ENCODE results near the gene RGPD4. TPM values are rescaled to one million over a fixed set of nuclear protein-coding genes. Genes with fewer than 3 reads are reported as not detected.
A peak's percentile ranks its signal among the peaks of the same experiment; 100 is the strongest.
"Not testable (repeated sequence)": the region's sequence is repeated elsewhere in the genome, so short reads cannot be mapped to it uniquely, and the experiment has no call there.

The RGPD4 gene
- total RNA-seq = not detected in 2 replicates

- not testable (repeated sequence) for DNase-seq (ENCODE audit: low read depth in 2 of 2)
Observed at GRCh38 chr2:107826749-107827148, at the start of gene RGPD4. TSS of gene RGPD4 (plus strand) at chr2:107826892. CDS start at chr2:107827014, 122 bp downstream.

GRCh38 chr2:107777974-107778373, 48.7 kb upstream of the RGPD4 start:
- no peak for DNase-seq (ENCODE audit: low read depth in 2 of 2)

GRCh38 chr2:107785756-107786155, 40.9 kb upstream of the RGPD4 start:
- peak; percentile 3 to 58 for DNase-seq (ENCODE audit: low read depth in 2 of 2)

- DNase-seq (ENCODE audit: low read depth in 2 of 2) = no peak
Observed at GRCh38 chr2:107790837-107791236, 35.9 kb upstream of the RGPD4 start.

GRCh38 chr2:107801498-107801897, 25.2 kb upstream of the RGPD4 start:
- DNase-seq (ENCODE audit: low read depth in 2 of 2) = no peak

GRCh38 chr2:107804608-107805498, 21.8 kb upstream of the RGPD4 start:
- no peak for DNase-seq (ENCODE audit: low read depth in 2 of 2)

- no peak for DNase-seq (ENCODE audit: low read depth in 2 of 2)
Observed at GRCh38 chr2:107806901-107807300, 19.8 kb upstream of the RGPD4 start.

- peak; percentile 14 to 63 for DNase-seq (ENCODE audit: low read depth in 2 of 2)
Observed at GRCh38 chr2:107807988-107808387, 18.7 kb upstream of the RGPD4 start.

- peak in 1 of 2 donors; percentile 6 for DNase-seq (ENCODE audit: low read depth in 2 of 2)
Observed at GRCh38 chr2:107808959-107809358, 17.7 kb upstream of the RGPD4 start.

- no peak for DNase-seq (ENCODE audit: low read depth in 2 of 2)
Observed at GRCh38 chr2:107809835-107810234, 16.9 kb upstream of the RGPD4 start.

- no peak for DNase-seq (ENCODE audit: low read depth in 2 of 2)
Observed at GRCh38 chr2:107810734-107811133, 16.0 kb upstream of the RGPD4 start.

GRCh38 chr2:107811411-107811810, 15.3 kb upstream of the RGPD4 start:
- DNase-seq (ENCODE audit: low read depth in 2 of 2) = no peak

- DNase-seq (ENCODE audit: low read depth in 2 of 2) = no peak
Observed at GRCh38 chr2:107812006-107812405, 14.7 kb upstream of the RGPD4 start.

GRCh38 chr2:107817378-107817777, 9.3 kb upstream of the RGPD4 start:
- DNase-seq (ENCODE audit: low read depth in 2 of 2) = no peak

GRCh38 chr2:107822302-107822701, 4.4 kb upstream of the RGPD4 start:
- DNase-seq (ENCODE audit: low read depth in 2 of 2) = no peak

- DNase-seq (ENCODE audit: low read depth in 2 of 2) = no peak
Observed at GRCh38 chr2:107824451-107825205, 2.1 kb upstream of the RGPD4 start.

GRCh38 chr2:107825206-107825563, 1.5 kb upstream of the RGPD4 start:
- no peak for DNase-seq (ENCODE audit: low read depth in 2 of 2)

GRCh38 chr2:107829514-107829913, 2.8 kb downstream of the RGPD4 start:
- not testable (repeated sequence) for DNase-seq (ENCODE audit: low read depth in 2 of 2)

- DNase-seq (ENCODE audit: low read depth in 2 of 2) = not testable (repeated sequence)
Observed at GRCh38 chr2:107833152-107833551, 6.5 kb downstream of the RGPD4 start.

- DNase-seq (ENCODE audit: low read depth in 2 of 2) = not testable (repeated sequence)
Observed at GRCh38 chr2:107833618-107834017, 6.9 kb downstream of the RGPD4 start.

GRCh38 chr2:107916121-107916520, 89.4 kb downstream of the RGPD4 start:
- DNase-seq (ENCODE audit: low read depth in 2 of 2) = not testable (repeated sequence)

GRCh38 chr2:107916696-107917370, 90.1 kb downstream of the RGPD4 start:
- not testable (repeated sequence) for DNase-seq (ENCODE audit: low read depth in 2 of 2)
